HG02840 (cell line): ENCODE results near the gene TMEM135.
A peak's percentile ranks its signal among the peaks of the same experiment; 100 is the strongest.

Experiments used
- ATAC-seq: cut with Tn5 transposase; IDR thresholded peaks from one replicate; pipeline ENCODE4 v1.9.1; 2021; ENCODE audit warnings: mild to moderate bottlenecking, moderate library complexity, moderate number of reproducible peaks; ENCODE audit not compliant: unreplicated experiment, low FRiP score

TMEM135 gene

DNA sequence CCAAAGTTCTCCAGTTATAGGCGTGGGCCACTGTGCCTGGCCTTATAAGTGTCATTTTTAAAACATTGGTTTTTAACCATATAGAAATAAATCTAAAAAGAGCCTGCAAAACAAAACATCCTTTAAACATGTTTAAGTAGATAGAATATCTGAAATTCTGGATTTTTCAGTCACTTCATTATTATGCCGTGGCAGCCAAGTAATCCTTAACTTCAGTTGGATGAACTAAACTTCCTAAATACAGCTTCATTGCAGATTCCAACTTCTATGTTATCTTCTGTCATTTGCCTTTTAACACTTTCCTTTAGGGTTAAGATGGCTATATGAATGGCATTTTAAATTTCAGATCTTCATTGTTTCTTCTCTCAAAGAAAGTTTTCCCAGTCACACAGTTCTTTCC is 291.4 kb downstream of the TMEM135 start:
- ATAC-seq = no peak

DNA sequence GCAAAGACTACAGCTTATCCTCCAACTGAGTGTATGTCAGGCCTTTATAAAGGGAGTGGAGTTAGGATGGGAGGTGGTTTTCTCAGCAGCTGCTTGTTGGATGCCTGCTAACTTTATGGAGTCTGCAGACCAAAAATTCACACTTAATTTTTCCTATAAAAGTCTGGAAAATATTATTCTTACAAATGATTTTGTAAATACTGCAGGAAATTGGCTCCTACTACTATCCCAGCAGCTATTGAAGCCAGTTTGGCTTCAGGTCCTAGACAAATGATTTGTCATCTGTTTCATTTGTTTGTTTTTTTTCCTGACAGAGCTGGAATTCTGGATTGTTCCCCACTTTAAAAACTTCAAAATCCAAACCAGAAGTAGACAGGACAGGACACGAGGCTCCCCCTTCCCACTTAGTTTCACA is 292.5 kb downstream of the TMEM135 start:
- ATAC-seq = no peak

DNA sequence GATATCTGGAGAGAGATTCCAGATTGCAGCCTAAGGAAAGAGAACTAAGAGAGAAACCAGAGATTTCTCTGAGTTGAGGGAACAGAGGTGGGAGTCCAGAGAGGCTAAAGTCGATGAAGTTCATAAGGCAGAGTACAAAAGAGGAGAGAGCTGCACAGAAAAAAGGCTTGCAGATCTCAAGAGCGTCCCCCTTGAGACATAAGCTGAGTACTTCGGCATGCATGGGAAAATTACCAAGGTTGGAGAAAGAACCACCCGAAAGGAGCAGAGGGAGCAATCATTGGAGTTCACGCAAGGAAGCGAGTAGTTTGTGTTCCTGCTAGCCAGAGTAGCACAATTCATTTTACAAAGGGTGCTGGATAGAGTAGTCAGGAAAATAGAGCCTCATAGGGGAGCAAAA is 293.5 kb downstream of the TMEM135 start:
- no peak for ATAC-seq

DNA sequence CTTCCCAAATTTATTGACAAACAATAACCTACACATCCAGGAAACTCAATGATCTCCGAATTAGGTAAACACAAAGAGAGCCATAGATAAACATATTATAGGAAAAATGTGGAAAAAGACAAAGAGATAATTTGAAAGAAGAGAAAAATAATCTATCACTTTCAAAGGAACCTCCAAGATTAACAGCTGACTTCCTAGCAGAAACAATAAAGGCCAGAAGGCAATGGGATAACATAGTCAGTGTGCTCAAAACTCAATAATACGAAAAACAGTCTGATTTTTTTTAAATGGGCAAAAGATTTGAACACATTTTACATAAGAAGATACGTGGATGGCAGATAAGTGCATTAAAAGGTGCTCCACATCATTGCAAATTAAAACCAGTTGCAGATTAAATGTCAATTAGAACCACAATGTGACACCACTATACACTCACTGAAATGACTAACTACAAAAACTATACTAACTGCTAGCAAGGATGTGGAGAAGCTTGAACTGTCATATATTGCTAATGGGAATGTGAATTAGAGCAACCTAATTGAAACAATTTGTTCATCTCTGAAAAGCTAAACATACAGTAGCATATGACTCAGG is 300.4 kb downstream of the TMEM135 start:
- ATAC-seq = no peak

DNA sequence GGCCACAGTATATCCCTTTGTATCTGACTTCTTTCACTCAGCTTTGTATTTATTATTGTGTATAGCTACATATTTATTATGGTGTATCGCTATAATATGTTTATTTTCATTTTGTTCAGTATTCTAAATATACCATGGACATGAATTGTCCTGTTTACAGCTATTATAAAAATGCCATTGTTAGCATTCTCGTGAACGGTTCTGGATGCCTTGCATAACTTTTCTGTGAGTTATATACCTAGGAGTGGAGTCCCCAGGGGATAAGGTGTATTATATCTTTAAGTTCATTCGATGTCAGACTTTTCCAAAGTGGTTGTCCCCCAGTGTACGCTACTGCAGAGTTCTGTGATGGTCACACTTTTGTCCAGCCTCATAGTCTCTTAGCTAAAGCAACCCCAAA is 301.7 kb downstream of the TMEM135 start:
- no peak for ATAC-seq

DNA sequence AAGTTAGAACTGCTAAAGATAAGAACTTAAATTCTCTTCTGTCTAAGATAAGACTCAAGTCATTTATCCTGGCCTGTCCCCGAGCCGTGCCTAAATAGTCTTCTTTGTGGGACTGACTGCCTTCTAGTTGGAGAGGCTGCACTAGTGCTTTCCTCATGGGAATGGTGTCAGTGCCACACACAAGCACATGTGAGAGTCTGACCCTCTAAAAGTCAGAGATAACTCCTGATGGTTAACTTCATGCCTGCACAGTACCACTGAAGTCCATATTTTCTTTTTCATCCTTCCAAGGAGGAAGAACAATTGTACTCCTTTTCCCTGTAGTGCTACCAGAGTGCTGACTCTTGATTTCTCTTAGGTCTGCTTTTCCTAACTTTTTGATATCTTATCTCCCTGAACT is 309.7 kb downstream of the TMEM135 start:
- ATAC-seq = no peak

DNA sequence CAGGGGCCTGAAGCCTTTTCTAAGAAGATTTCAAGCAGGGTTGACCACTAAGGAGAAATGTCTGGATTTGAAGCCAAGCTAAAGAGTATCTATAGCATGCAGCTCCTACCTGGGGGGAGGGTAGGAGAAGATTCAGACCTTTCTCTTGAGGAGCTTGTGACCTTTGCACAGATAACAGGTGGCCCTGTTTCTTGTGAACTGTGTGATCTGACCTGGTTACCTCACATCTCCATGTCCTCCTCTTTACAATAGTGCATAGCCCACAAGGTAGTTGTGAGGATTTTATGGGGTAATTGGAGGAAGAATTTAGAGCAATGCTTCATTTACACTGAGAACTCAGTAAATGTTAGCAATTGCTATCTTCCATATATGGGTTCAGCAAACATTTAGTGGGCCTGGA is 310.1 kb downstream of the TMEM135 start:
- no peak for ATAC-seq

DNA sequence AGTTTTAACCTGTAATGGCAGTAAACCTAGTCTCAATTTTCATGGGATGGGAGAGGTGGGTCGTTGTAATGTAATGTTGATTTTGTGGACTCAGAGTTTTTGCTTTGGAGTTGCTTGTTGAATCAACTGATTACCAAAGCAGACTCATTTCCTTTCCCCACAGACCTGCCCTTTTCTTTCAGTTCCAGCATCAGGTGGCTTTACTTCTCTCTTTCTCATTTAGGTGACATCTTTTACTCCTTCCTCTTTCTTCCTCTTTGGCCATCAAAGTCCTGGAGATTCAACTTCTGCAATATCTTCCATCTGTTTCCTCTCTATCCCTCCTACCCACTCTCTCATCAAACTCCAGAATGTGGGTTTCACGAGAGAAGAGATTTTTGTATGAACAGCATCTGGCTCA is 313.9 kb downstream of the TMEM135 start:
- ATAC-seq = no peak

DNA sequence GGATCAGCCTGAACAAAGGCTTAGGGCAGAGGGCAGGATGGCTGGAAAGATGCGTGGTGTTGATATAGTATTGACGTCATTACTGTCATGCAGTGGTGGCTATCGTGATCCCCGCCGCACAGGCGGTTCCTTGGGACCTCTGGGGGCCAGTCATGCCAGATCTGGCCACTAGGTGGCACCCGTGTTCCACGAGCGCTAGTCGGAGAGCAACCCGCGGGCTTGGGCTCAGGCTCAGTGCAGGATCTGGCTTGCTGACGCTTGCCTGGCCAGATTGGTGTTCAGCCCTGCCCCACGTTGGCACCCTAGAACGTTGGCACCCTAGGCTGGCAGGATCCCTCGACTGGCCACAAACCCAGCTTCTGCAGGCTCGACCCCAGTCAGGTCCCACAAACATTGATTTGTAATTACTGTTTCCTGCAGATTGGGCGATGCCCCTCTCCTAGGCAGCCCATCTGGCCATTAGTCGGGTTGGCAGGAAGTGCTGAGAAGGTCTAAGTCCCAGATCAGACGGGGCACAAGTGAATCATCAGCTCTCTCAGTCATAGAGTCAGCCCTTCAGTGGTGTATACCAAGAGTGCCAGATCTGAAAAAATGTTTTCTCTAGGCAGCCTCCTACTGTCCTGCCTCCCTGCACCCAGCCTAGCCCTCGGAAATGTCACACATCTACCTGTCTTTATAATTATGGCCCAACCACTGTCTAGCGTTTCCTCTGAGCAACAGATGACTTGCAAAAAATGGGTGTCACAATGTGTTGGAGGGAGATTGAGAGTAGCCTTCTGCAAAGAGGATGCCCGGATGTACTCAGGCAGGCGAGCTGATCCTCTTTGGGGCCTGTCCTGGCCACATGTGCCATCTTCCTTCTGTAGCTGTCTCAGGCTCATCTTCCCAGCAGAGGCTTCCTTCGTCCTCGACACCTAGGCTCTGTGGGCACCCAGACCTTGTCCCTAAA is 315.3 kb downstream of the TMEM135 start:
- peak; percentile 89 for ATAC-seq

DNA sequence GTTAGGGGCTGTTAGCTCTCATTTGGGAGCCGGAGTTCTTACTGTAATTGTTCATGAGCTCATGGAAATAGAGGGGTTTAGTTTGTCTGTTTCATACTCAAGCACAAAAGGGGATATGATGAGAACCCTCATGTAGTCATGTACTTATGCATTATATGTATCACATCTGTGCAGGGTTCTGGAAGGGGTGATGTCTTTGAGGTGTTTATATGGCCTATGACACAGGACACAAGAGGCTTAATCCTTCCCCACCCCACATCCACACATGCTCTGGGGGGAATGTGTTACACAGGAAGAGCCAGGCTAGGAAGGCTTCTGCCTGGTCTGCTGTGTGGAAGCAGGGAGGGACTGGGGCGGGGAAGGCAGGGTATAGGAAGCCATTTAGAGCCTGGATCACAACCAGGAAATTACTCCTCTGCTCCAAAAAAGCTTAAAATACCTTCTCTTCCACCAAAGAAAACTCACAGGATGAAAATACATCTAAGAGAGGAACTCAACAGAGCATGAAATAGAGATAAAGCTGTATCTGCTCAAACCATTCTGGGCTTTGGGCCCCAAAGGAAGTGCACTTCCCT is 316.1 kb downstream of the TMEM135 start:
- ATAC-seq = no peak

DNA sequence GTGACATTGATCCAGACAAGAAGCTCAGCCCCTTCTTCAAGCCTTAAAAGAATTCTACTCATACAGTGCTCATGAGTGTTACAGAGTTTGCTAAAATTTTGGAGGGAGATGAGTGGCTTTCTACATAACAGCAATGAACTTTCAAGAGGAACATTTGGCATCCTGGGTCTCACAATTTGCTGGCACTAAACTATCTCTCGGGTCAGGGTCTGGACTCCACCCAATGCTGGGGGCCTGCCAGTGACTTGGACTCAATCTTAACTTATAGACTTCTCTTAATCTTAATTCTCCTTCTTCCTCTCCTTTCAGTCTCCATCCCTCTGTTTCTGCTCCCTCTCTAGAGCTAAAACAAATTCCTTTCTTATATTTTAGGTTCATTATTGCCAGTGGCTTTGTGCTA is 317.9 kb downstream of the TMEM135 start:
- no peak for ATAC-seq

DNA sequence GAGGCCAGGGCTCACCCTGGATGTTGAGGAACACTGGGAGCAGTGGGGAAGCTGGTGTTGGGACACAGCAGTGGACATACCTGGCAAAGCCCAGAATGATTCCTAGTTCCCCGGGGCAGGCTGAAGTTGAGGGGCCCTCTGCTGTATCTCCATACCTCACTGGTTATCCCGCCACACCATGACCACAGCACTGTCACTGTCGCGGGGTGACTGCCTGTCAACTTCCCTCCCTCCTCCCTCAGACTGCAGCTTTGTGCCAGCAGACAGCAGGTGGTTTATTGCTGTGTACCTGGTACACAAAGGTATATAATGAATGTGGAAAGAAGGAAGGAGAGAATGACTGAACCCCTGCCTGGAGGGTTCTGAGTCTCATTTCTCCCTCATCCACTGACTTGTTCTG is 318.7 kb downstream of the TMEM135 start:
- no peak for ATAC-seq

DNA sequence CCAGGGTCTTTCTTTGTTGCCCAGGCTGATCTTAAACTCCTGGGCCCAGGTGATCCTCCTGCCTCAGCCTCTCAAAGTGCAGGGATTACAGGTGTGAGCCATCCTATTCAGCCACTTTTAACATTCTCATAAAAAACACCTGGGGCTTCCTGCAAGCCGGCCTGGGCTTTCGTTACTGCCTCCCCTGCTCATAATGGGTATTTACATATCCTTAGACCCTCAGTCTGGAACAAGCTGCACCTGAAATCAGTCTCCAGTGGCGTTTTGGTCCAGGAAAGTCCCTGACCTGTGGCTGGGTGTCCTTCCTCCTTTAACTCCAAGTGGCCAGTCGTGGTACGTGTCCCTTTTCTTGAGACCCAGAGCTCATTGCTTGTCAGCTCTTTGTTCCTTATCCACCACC is 320.7 kb downstream of the TMEM135 start:
- ATAC-seq = no peak

DNA sequence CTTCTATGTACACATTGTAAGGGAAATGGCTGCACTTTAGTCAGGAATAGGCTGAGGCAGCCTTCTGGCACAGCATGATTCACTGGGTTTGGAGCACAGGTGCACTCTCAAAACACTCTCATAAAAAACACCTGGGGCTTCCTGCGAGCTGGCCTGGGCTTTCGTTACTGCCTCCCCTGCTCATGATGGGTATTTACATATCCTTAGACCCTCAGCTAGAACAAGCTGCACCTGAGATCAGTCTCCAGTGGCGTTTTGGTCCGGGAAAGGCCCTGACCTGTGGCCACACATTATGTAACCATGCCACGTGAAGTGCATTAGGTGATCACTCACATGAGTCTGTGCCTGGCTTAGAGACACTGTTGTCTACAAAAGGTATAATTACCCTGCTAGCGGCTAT is 321.7 kb downstream of the TMEM135 start:
- ATAC-seq = no peak

DNA sequence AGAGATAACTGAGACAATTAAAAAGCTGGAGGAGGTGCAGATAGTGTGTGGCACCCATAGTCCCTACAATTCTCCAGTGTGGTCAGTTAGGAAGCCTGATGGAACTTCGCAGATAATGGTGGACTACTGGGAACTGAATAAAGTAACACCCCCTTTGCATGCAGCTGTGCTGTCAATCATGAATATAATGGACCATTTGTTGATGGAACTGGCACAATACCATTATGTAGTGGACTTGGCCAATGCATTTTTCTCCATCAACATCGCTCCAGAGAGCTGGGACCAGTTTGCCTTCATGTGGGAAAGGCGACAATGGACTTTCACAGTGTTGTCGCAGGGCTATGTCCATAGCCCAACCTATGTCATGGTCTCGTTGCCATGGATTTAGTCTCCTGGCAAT is 324.2 kb downstream of the TMEM135 start:
- ATAC-seq = no peak

DNA sequence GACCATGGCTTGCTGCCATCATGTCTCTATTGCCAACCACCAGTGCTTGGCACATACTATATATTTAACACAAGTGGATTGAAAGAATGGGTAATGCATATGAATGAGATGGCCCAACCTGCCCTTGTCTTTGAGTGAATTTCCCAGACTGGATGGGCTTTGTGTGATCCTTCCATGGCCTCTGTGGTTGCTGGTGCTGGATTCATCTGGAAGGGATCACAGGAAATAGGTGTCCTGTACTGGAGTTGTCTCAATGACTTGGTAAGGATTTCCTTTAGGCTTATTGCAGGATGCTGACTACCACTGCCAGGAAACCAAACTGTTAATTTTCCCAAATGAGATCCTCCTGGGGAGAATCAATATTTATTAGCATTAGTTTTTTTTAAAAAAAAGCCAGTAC is 328.6 kb downstream of the TMEM135 start:
- ATAC-seq = no peak

DNA sequence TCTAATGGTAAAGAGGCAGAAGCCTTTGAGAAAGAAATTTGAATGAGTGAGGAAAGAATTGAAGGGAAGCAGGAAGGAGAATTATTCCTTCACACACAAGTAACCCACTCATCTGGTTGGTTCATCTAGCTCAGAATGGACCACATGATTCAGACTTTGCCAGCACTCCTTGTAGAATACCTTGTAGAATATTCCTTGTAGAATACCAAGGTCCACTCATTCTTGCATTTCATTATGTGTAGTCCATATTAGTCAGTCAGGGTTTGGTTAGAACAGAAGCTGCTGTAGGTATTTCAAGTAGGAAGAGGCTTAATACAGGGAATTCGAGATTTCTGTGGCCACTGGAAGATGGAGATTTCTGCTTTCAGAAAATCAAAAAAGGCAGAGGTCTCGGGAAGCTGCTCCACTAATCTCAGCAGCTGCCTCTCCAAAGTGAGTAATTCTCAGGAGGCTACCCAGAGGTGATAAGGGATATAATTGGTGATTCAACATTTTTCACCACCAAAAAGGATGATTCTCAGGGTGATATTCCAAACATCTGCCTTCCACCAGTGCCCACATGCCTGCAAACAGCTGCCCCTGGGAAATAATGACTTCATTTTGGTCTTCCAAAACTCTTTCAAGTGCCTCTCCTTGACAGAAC is 329.1 kb downstream of the TMEM135 start:
- ATAC-seq = no peak

DNA sequence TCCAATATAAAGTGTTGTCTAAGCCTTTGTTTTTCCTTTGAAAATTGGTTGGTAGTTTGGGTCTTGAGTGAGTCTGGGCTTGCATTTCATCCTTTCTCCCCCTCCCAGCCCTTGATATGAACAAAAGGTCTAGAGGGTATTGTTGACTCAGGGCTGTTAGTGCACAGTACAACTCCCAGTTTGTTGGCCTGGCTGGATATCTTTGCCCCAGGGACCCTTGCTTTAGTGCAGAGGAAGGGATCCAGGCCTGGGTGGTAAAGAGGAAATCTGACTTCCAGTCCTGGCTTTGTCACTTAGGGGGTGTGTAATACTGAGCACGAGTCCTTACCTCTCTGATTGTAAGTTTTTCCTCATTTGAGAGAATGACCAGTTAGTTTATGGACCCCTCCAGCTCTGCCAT is 330.4 kb downstream of the TMEM135 start:
- ATAC-seq = no peak

DNA sequence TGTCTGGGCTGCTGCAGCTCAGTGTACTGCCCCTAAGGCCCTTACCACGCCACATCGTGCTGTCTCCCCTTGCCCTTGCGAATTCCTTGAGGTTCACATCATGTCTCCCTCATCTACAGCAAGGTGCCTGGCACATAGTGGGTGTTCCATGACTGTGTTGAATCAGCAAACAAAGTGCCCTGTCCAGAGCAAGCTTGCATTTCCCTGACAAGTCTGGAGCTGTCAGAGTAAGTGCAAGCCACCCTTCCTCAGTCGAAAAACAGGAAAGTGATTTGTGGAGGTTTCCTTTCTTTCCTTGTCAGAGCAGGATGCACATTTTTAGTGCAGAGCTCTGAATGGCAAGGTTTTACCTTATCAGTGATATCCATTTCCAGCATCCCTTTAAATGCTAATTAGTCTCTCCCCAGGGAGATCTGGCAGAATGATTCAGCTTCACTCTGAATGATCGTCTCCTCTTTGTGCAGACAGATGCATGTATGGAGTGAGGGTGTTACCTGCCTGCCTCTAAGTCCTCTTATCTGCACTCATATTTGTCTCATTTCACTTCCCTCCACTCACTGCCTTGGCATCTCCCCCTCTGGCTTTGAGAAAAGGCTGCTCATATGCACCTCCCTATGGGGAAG is 331.2 kb downstream of the TMEM135 start:
- no peak for ATAC-seq

DNA sequence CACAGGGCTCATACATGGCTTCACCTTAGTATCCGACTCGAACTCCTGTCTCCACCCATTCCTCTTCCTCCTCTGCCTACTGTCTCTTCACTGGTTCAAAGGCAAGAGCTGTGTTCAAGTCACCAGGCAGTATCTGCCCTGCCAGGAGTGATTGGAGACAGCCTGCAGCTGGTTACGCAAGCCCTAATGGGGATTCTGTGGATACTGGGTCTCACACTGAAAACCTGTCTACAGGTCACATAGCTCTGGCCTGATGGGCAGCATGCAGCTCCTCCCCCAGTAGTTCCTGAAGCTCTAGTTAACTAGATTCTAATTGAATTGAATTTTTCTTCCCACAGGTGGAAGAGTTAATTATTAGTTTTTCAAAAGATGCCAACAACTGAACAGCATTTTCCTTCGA is 332.2 kb downstream of the TMEM135 start:
- ATAC-seq = no peak

DNA sequence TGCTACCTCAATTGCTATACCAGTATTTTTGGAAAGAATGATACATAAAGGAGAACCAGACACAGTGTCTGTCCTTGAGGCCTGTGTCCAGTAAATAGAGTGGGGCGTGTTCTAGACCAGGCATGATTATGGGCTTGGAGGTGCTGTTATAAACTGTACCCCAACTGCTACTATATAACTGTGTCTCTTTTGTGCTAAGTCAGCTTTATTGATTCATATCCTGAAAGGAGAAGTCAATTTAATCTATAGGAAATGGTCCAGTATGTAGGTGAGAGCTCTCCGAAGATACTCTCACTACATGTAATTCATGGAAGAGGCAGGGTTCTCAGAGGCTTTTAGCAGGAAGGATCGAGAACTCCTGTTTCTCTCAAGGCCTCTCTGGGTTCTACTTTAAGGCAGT is 334.3 kb downstream of the TMEM135 start:
- ATAC-seq = no peak
